Suprapubic skin (tissue), 4 donors: ENCODE measurements around the gene PRR16. TPM values are rescaled to one million over a fixed set of nuclear protein-coding genes. Genes with fewer than 3 reads are reported as not detected.

Experiments used
- DNase-seq, 2 donors: peaks; one replicate each; pipeline ENCODE4 v3.0.0-alpha.2; 2019; ENCODE audit warnings: low spot score in 2 of 2
- H3K27ac ChIP-seq: fragments of 200-600 bp; sonication (generic); one replicate; pipeline ENCODE4 v1.5.1; 2019
- H3K27me3 ChIP-seq: fragments of 200-600 bp; sonication (generic); one replicate; pipeline ENCODE4 v1.5.1; 2019
- H3K36me3 ChIP-seq: fragments of 200-600 bp; sonication (generic); one replicate; pipeline ENCODE4 v1.5.1; 2019
- H3K4me1 ChIP-seq: fragments of 200-600 bp; sonication (generic); one replicate; pipeline ENCODE4 v1.5.1; 2019
- H3K4me3 ChIP-seq: fragments of 200-600 bp; sonication (generic); one replicate; pipeline ENCODE4 v1.5.1; 2019; ENCODE audit warnings: mild to moderate bottlenecking
- H3K9me3 ChIP-seq: fragments of 200-600 bp; sonication (generic); one replicate; pipeline ENCODE4 v1.5.1; 2019
- CTCF ChIP-seq, 2 donors: fragments of 200-600 bp in 1 of 2; fragments of 450-650 bp in 1 of 2; sonication (generic) in 1 of 2; IDR thresholded peaks; one replicate each; pipeline ENCODE4 v1.5.1; 2016 to 2019; ENCODE audit warnings: antibody characterized with exemption in 2 of 2, mild to moderate bottlenecking in 1 of 2, moderate library complexity in 1 of 2
- EP300 ChIP-seq: sonication (generic); formaldehyde crosslinking; IDR thresholded peaks from one replicate; pipeline ENCODE4 v1.6.1; 2017; ENCODE audit warnings: antibody characterized with exemption
- POLR2A ChIP-seq, 2 donors: fragments of 450-650 bp; IDR thresholded peaks; one replicate each; pipeline ENCODE4 v1.6.1; 2017; ENCODE audit warnings: antibody characterized with exemption in 2 of 2, mild to moderate bottlenecking in 2 of 2, moderate library complexity in 2 of 2
- POLR2AphosphoS5 ChIP-seq, 3 donors: sonication (generic); formaldehyde crosslinking; IDR thresholded peaks; one replicate each; pipeline ENCODE4 v1.6.1; 2017; ENCODE audit warnings: antibody characterized with exemption in 3 of 3
- WGBS: methylation state at CpG from one replicate; pipeline ENCODE4 v1.1.5; 2018; 5-methylcytosine and 5-hydroxymethylcytosine counted together
- total RNA-seq, 4 donors: library from RNA; depleted of rRNA; stranded (reverse); fragments of >200 nt; gene quantifications; one replicate each; pipeline ENCODE4 v1.1.0, GENCODE V29; 2016

Gene PRR16
- total RNA-seq, 4 donors from 2014 or later = 0.76 to 1.4 (median 1.0) TPM

GRCh38 chr5:120568711-120569110, 104.6 kb downstream of the PRR16 start:
- no peaks in the 10 kb centered on the region for H3K36me3 ChIP-seq
- H3K27me3 ChIP-seq = no peaks in the 10 kb centered on the region
- no peaks in the 10 kb centered on the region for H3K4me1 ChIP-seq
- no peak overlapping the region for H3K4me3 ChIP-seq
- H3K9me3 ChIP-seq = no peaks in the 10 kb centered on the region
- no peak for DNase-seq
- H3K27ac ChIP-seq = no peak overlapping the region
- TF ChIP-seq POLR2A (IDR thresholded peaks at IDR 0.05) (no peak), EP300 (no peak), POLR2AphosphoS5 (IDR thresholded peaks at IDR 0.05) (no peak), CTCF (IDR thresholded peaks at IDR 0.05) (no peak)

GRCh38 chr5:120576588-120576987, 112.5 kb downstream of the PRR16 start:
- 62% methylated on average over 1 of the region's 1 CpG for WGBS
- DNase-seq = no peak
- peaks cover 4% of the 10 kb centered on the region for H3K9me3 ChIP-seq
- H3K4me1 ChIP-seq = no peaks in the 10 kb centered on the region
- H3K27me3 ChIP-seq = no peaks in the 10 kb centered on the region
- H3K27ac ChIP-seq = no peak overlapping the region
- H3K4me3 ChIP-seq = no peak overlapping the region
- TF ChIP-seq EP300 (no peak), POLR2A (IDR thresholded peaks at IDR 0.05) (no peak), POLR2AphosphoS5 (IDR thresholded peaks at IDR 0.05) (no peak), CTCF (IDR thresholded peaks at IDR 0.05) (no peak)
- no peaks in the 10 kb centered on the region for H3K36me3 ChIP-seq

GRCh38 chr5:120582635-120583034, 118.5 kb downstream of the PRR16 start:
- no peak for TF ChIP-seq POLR2AphosphoS5 (IDR thresholded peaks at IDR 0.05)
- TF ChIP-seq POLR2A (IDR thresholded peaks at IDR 0.05) = no peak
- TF ChIP-seq EP300 = no peak
- TF ChIP-seq CTCF (IDR thresholded peaks at IDR 0.05) = no peak
- 80% methylated on average over 2 of the region's 2 CpGs for WGBS
- Histone ChIP-seq H3K4me3 (no peak overlapping the region), H3K27me3 (no peaks in the 10 kb centered on the region), H3K36me3 (no peaks in the 10 kb centered on the region), H3K9me3 (peaks cover 8% of the 10 kb centered on the region), H3K27ac (no peak overlapping the region), H3K4me1 (no peaks in the 10 kb centered on the region)
- no peak for DNase-seq

GRCh38 chr5:120586646-120587045, 122.5 kb downstream of the PRR16 start:
- no peak overlapping the region for H3K4me3 ChIP-seq
- no peak for DNase-seq
- no peaks in the 10 kb centered on the region for H3K27me3 ChIP-seq
- H3K4me1 ChIP-seq = no peaks in the 10 kb centered on the region
- no peak overlapping the region for H3K27ac ChIP-seq
- WGBS = 69% methylated on average over 1 of the region's 1 CpG
- H3K9me3 ChIP-seq = peaks cover 4% of the 10 kb centered on the region
- TF ChIP-seq EP300 = no peak
- TF ChIP-seq CTCF (IDR thresholded peaks at IDR 0.05) = no peak
- no peak for TF ChIP-seq POLR2AphosphoS5 (IDR thresholded peaks at IDR 0.05)
- TF ChIP-seq POLR2A (IDR thresholded peaks at IDR 0.05) = no peak
- no peaks in the 10 kb centered on the region for H3K36me3 ChIP-seq

- no peak overlapping the region for H3K4me3 ChIP-seq
- no peaks in the 10 kb centered on the region for H3K4me1 ChIP-seq
- TF ChIP-seq CTCF (IDR thresholded peaks at IDR 0.05) (no peak), POLR2AphosphoS5 (IDR thresholded peaks at IDR 0.05) (no peak), POLR2A (IDR thresholded peaks at IDR 0.05) (no peak), EP300 (no peak)
- H3K27ac ChIP-seq = no peak overlapping the region
- H3K36me3 ChIP-seq = no peaks in the 10 kb centered on the region
- H3K9me3 ChIP-seq = no peaks in the 10 kb centered on the region
- no peaks in the 10 kb centered on the region for H3K27me3 ChIP-seq
- no peak for DNase-seq
- WGBS = 47% methylated on average over 2 of the region's 2 CpGs
Observed at GRCh38 chr5:120591911-120592310, 127.8 kb downstream of the PRR16 start.
